Activated effector memory CD4-positive, alpha-beta T cell treated with Interleukin-2 at 50 U/mL for 16 hours (primary cell): ENCODE data around the gene SMIM12.

Source experiments
- DNase-seq: peaks from one replicate; pipeline ENCODE4 v3.0.0-alpha.2; 2020

SMIM12 gene, protein sequence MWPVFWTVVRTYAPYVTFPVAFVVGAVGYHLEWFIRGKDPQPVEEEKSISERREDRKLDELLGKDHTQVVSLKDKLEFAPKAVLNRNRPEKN

DNA sequence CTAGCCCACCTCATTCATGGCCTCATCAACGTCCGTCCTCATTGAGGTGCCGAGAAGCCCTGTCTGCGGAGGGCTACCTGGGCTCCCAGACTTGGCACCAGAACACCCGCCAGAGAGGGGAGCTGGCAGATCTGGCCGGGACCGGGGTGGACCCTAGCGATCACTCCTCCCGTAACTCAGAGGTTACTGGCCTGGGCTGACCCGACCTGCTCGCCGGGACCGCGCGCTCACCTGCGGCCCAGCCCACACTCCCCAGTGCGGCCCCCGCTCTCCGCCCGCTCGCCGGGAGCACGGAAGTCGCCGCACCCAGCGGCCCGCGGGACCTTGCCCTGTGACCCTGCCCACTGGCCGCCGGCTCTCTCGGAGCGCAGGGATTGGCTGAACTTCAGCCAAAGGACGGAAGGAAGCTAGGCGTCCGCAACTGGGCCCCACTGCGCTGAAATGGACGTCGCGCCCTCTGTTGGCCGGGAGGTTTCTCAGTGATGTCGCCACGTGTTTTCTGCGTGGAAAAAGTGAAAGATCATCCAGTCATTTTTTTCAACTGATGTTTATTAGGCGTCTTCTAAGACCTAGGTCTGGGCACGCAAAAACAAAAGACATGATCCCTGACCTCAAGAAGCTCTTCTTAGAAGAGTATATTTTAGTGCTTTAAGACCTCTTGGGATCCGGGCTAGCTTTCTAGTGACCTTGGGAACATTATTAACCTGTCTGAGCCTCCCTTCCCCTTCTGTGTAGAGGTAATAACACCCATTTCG lies at the start of gene SMIM12:
Gene SMIM12, minus strand, starts transcription at position 304 of the 755 bp plus-strand sequence. CDS start 3,772 bp downstream, outside the sequence.
- DNase-seq, result peak; percentile 85

DNA sequence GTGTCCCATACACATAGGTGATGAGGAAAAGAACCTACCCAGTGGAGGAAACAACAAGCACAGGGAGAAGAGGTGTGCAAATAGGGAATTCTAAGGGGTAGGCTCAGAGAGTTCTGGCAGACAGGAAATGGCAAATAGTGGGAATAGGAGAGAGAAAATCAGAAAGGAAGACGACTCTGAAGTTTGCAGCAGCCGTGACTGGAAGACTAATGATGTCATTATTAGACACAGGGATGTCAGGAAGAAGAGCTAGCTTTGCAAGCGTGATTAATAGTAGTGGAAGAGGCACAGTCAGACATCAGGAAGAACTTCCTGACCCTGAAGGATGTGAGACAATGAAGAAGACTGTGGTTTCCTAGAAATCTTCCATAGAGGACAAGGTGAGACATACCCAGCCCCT lies 48.8 kb upstream of the SMIM12 start:
- DNase-seq, result no peak

DNA sequence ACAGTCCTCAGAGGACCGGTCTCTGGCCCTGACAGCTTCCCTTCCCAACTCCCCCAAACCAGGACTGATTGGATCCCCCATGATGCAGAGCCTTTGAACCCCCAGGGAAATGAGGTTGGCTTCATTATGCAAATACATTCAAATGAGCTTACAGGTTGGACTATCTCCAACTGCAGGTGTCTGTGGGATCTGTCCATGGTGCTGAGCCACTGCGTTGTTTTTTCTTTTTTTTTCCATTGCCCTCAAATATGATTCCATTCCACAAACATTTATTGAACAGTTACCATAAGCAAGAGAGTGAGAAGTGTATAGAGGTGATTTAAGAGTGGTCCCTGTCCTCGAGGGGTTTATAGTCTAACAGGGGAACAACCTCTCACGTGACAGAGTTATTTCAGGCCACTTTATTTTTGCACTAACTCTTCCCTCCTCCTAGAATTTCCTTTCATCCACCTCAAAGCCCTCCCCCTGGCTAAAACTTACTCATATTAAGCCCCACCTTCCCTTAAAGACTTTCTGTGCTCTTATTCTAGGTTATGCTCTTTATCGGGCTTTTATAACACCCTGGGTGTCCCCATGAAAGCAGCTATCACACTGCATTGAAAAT lies 48.0 kb upstream of the SMIM12 start:
- no peak for DNase-seq

DNA sequence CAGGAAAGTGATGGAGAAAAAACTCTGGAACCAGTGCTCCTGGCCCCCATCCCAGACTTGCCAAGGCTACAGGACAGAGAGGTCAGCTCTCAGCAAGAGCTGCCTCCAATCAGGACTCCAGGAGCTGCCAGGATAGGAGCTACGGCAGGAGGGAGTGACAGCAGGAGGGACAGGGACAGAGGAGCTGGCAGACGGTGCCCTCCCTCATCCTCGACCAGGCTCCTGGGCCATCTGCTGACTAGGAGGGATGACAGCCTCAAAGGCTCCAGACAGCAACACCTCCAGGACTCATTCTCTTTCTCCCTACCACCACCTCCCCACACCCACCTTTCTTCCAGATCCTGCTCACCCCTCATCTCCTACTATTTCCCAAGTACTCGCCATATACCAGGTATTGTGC lies 47.2 kb upstream of the SMIM12 start:
- DNase-seq, result no peak

DNA sequence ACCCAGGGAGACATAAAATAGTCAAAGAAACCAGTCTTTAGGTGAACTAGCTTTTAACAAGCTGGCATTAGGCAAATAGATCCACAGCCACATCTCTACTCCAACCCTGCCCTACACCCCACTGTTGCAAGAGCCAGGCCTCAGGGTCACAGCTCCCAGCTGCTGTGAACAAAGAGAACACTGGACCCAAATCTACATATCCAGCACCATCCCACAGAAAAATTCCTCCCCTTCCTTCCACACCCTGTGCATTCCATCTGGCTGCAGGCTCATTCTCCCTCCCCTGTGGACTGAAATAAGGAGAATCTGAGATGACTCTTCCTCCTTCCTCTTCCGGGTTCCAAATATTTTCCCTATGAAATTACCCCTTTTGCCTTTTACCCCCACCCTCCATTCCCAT lies 46.7 kb upstream of the SMIM12 start:
- no peak for DNase-seq

DNA sequence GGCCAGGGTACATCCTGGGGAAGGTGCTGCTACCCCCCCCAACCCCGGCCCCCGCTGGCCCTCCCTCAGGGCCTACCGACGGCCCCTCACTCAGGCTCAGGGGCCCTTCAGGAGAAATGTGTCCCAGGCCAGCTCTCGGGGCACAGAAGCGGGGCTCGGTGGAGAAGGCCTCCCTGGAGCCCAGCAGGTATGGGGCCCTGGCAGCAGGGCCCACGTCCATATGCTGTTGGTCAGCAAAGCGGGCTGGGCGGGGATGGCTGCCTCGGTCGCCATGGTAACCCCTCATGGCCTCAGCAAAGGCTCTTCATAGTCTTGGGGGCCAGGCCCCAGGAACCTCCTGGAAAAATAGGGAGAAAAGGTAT lies 45.5 kb upstream of the SMIM12 start:
- DNase-seq, result no peak

DNA sequence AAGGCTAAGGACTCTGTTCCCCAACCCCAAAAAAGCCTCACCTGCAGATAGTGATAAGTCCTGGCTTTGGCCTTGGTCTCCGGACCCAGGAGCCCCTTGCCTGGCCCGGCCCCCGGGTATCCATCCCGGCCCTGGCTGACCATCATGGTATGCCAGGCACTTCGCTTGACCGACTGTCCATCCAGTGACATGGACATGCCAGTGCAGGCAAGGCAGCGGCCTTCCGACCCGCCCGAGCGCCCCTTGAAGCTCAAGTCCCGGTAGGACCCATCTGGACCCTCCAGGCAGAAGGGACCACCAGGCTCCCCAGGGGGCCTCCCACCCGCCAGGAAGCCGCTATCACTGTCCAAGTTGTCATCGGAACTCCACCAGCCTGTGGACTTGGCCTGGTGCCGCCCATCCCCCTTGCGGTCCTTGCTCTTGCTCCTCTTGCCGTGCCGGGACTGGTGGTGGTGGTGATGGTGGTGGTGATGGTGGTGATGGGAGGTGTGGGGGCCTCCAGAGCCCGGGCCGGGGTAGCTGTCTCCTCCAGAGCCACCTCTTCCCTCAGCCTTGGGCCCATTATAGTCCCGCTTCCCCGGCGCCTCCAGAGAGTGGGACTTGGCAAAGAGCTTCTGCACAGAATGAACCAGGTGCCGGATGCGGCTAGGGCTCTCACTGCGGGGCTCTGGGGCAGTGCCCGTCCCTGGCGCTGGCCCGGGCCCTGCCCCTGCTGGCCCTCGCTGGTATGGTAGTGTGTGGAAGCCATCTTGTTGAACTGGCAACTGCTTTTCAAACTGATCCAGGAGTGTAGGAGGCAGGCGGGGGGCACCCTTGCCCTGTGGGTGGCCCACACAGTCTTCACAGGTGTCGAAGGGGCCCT lies 44.9 kb upstream of the SMIM12 start:
- DNase-seq, result no peak

DNA sequence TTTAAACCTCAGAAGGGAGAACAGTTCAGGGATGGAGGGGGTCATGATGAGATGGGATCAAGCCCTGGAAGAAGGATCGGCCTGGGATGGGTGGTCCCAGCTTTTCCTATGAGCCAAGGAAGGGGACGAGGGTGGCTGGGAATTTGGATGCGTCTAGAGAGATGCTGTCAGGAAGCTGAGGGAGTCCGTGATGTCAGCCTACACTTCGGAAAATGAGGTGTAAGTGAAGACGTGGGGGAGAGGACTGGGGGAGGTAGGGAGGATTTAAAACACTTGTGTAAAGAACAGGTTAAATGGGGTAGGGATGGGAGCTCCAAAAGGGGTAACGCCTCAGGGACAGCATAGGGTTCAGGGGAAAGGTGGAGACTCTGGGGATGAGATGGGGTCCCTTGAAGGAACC lies 42.4 kb upstream of the SMIM12 start:
- no peak for DNase-seq

DNA sequence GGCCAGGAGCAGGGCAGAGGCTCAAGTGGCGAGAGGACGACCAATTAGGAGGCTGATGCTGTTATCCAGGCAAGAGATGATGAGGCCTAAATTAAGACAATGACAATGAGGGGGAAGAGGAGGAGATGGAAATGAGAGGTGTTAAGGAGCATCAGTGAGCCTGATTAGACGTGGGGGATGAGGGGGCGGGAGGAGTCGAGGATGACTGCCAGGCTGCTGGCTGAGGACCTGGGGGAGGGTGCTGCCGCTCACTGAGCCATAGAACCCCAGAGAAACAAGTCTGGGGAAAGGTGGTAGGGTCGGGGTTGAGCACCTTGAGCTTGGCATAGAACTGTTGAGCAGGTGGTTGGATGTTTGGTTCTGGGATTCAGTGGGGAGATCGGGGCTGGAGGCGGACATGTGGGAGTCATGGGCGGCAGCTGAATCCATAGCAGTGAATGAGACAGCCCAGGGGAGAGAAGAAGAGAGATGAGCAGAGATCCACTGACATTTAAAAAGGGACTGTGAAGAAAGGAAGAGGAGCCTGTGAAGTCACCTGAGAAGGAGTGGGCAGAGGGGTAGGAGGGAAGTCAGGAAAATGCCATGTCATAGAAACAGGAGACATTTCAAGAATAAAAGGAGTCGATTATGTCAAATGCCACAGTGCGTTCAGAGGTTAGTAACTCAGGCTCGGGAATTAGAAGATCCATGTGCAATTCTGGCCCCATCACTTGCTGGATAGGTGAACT lies 41.4 kb upstream of the SMIM12 start:
- no peak for DNase-seq

DNA sequence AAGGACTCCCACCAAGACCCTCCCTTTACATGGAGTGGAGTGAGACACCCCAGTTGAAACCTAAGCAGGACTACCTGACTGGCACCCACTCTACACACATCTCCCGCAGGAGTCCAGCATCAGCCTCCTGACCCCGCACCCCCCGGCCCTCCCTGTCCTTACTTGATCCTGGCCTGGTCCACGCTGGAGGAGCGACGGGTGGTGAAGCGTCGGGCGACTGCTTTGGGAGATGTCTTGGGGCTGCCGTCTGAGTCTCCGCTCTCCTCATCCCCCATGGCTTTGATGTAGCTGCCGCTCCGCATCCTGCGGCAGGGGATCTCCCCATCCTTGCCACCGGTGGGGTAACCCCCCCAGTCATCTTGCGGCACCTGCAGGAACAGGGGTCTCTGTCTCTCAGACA lies 40.4 kb upstream of the SMIM12 start:
- DNase-seq, result no peak

DNA sequence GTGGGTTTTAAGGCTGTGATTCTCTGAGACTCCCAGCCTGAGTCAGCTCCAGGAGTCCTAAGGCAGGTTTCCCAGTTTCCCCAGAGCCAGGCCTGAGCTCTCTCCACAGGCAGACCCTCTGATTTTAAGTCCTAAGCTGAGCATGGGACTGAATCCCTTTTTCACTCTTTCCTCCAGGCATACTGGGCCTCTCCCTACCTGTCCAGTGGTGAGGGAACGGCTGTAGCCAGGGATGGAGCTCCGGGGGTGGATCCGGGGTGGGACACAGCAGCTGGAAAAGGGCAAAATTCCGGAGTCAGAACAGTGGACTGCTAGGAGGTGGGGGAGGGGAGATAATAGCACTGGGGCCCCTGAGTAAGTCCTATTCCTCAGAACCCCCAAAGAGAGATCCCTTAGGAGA lies 39.9 kb upstream of the SMIM12 start:
- DNase-seq, result no peak

DNA sequence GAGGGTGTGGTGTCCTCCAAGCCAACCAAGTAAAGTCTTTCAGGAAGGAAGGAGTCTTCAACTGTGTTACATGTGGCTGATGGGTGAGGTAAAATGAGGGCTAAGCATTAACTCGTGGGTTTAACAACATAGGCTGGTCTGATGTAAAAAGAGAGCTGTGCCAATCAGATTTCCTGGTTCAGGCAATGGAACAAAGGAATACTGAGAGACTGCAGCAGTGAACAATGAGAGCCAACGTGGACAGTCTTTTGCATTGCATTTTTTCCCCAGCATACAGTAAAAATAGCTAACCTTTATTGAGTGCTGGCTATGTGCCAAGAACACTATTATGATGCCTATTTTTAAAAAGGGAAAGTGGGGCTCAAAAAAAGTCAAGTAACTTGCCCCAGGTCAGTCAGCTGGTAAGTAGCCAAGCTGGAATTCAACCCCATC lies 38.8 kb upstream of the SMIM12 start:
- no peak for DNase-seq

DNA sequence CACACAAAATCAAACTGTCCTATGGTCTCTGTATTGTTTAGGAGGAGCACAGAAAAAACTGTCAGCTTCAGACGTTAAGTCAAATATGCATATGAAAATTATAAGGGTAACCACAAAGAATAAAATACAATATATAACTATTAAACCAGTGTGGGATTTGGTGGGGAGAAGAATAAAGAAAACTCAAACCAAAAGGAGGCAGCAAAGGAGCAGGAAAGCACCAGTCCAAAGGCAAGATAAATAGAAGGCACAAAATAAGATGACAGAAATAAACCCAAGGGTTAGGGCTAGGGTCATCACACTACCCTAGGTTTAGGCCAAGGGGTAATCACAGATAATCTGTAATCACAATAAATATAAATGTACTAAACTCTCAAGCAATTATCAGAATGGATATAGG lies 37.1 kb upstream of the SMIM12 start:
- DNase-seq, result no peak

DNA sequence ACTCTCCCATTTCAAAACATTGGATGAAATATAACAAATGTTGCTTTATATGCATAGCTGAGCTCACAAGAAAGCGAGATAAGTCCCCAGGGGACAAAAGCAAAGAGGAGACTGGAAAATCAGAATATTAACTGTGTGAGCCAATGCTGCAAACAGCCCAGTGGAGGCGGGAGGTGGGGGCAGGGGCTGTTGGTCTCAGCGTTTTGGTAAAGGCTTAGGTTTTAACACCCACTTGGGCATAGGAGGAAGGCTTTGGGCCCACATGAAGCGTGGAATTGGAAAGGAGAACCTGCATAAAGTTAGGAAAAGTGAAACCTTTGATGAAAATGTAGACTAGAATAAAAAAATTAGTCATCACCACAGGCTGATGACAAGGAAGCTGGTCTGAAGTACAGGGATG lies 30.2 kb upstream of the SMIM12 start:
- no peak for DNase-seq

DNA sequence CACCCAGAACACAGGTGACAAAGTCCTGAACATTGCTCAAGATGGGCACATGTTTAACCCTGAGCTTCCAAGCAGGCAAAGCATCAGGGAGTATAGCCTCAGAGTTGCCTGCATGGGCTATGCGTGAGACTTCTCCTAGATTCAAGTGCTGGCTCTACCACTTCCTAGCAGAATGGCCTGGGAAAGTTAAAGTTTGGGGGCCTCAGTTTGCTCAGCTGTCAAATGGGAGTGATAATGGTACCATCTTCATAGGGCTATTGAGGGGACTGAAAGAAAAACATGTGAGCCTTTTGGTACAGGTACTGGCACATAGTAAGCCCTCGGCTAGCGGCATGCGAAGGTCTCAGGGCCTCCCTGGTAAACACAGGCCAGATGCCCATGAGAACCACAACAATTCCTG lies 28.0 kb upstream of the SMIM12 start:
- no peak for DNase-seq

DNA sequence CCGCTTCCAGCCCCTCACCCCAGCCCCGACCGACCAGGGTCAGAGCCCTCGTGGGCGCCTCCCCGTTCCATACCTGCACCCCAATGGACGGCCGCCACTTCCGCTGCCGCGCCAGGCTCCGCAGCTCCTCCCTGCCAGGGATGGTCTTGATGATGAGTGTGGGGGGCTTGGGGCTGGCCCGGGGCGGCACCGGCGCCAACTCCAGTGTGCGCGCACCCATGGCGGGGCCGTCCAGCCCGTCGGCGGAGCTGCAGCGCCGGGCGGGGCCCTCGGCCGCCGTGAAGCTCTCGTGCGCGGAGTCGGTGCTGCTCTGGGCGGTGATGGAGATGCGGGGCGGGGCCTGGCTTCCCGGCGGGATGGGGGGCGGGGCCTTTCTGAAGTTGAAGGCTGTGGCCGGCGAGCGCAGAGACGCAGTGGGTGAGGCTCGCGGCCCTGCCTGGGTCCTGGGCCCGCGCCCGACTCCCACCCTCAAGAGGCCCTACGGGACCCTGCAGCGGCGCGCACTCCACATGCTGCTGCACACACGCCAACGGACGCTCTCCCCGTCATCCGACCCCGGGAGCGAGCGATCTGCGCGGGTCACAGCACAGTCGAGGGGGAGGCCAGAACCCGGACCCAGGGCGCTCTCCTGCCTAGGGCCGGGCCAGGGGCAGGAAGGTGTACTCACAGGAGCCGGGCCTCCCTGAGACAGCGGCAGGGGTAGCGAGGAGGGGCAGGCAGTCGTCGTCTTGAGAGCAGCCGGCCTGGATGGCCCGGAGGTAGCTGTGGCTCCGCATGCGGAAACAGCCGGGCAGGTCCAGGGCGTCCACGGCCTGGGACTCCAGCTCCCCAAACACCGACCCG lies 26.1 kb upstream of the SMIM12 start:
- DNase-seq, result peak; percentile 21

DNA sequence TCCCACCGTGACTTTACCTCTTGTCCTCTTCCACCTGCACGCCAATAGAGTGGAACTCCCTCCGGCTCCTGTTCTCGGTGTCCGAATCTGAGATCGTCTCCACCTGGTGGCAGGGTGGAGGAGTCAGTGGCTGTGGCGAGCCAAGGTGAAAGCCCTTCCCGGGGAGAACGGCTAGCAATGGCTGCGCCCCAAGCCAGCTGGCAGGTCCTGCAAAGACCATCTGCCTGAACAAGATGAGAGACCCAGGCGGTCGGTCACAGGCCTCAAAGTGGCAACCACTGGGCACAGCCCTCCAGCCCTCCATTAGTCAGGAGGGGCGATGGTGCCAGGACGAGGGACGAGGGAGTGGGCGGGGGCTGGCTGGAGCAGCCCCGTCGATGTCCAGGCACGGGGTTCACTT lies 25.4 kb upstream of the SMIM12 start:
- no peak for DNase-seq

DNA sequence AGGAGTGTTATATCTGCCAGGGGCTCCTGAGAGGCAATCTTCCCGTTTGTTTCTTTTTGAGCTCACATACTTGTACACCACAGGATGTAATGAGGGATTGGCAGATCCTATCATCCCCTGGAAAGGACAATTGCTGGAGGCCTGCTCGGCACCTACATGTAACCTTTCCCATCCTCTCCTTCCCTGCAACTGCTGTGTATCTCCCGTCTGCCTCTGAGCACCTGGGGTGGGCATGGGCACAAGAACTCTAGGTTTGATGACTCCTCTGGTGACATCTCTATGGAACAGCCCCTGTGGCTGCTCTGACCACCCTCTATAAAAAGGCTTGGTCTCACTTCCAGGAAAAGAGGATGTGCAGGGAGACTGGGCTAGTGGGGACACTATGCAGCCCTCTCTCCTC lies 25.0 kb upstream of the SMIM12 start:
- no peak for DNase-seq

DNA sequence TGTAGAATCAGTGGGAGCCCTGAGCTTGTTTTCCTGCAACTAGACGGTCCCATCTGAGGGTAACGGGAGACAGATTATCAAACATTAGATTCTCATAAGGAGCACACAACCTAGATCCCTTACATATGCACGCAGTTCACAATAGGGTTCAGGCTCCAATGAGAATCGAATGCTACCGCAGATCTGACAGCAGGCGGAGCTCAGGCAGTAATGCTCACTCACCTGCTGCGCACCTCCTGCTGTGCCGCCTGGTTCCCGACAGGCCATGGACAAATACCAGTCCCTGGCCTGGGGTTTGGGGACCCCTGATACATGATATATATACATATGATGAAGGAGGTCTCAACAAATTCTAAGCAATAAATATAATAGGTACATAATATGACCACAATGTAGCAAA lies 19.7 kb upstream of the SMIM12 start:
- DNase-seq, result no peak

DNA sequence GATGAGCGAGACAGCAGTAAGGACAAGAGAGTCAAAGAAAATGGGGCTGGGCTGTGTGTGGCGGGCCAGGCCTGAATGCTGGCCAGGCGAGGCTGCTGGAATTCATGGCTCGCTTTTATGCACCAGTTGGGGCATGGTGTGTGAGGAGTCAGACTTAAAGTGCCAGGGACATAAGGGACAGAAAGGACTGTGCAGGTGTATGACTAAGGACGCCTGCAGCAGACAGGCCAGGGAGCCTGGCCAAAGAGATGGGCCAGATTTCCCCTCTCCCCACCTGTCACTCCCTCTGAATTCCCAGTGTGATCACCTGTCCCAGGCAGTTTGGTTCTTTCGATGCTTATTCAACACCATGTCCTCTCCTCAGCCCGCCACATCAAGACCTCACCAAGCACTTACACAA lies 16.9 kb upstream of the SMIM12 start:
- DNase-seq, result no peak

DNA sequence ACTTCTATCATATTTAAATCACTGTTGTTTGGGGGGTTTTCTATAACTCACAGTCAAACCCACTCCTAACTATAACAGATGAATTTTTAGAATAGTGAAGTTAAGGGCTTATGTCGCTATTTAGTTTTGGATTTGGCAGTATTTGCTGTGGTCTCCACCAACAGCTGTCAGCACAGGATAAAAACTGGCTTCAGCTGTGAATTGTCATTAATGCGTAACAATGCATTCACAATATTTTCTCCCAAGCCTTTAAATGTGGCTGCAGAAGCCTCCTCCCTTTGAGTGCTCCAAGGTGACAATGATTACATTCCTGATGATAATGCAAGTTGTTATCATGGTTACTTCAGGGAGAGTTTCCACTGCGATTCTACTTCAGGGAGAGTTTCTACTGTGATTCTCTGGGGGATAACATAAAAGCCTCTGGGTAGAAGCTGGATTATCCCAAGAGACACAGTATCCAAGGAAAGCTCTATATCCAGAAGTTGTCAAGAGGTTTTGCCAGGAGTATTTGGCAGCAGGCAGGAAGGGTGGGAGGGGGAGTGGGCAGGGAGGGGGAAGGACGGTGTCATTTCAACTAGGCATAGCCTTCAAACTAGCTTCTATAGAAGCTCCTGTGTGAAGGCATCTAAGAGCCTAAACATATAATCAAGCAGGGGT lies 14.9 kb upstream of the SMIM12 start:
- no peak for DNase-seq

DNA sequence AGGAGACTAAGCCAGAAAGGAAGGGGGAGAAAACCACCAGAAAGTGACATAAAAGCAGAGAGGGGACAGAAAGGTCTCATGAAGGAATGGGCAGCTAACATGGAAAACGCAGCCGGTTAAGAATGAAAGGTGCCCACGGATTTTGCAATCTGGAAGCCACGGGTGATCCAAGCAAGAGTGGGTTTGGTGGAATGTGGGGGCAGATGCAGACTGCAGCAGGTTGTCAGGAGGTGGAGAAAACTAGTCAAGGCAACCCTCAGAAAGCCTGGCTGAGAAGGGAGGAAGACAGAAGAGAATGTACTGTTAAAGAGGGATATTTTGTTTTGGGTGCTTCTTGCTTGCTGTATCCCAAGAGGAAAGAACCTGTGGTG lies 12.6 kb upstream of the SMIM12 start:
- no peak for DNase-seq
